Erythroblast (primary cell): ENCODE results near the gene RGL4.

Source experiments
- GATA1 ChIP-seq: IDR thresholded peaks from 2 replicates; pipeline ENCODE4 v1.6.1; 2011; ENCODE audit warnings: low read depth, mild to moderate bottlenecking, control low read depth, low read length, moderate library complexity
- POLR2A ChIP-seq: IDR thresholded peaks from 2 replicates; pipeline ENCODE4 v1.6.1; 2011; ENCODE audit warnings: mild to moderate bottlenecking, low read length

GRCh38 chr22:23743303-23743705 lies 52.5 kb downstream of the RGL4 start:
- TF ChIP-seq POLR2A (no peak), GATA1 (no peak)
